ENCODE results near the gene DAD1. TPM values are rescaled to one million over a fixed set of nuclear protein-coding genes. Genes with fewer than 3 reads are reported as not detected.
A peak's percentile ranks its signal among the peaks of the same experiment; 100 is the strongest.
"Not testable (repeated sequence)": the region's sequence is repeated elsewhere in the genome, so short reads cannot be mapped to it uniquely, and the experiment has no call there.

Gene DAD1
- total RNA-seq: 100 to 1,000 TPM in 4 of 5 donors, 10 to 100 TPM in 1; 80.9 to 127 (median 113) TPM
- 134 TPM for total RNA-seq (2013)
- 30.1 to 159 (median 48.6) reads per million in 29 experiments for total RNA-seq

GRCh38 chr14:22589096-22589839 lies at the start of gene DAD1:
Gene DAD1 (minus strand): TSS chr14:22589224. CDS start chr14:22589157, 67 bp downstream.
- peak within 1 kb of the TSS; percentile 93 to 99 (median 97) for H3K4me3 Mint-ChIP-seq
- H3K27me3 Mint-ChIP-seq: peaks cover 0 to 5% of the 10 kb centered on the region in 2 donors
- H3K27ac Mint-ChIP-seq: peak within 1 kb of the TSS; percentile 99 to 100
- WGBS (ENCODE audit: insufficient coverage): under 1% methylated on average over 42 of the region's 44 CpGs
- peak; percentile 97 to 100 (median 99) for DNase-seq
- peaks cover 59 to 62% (median 61%) of the 10 kb centered on the region in 3 donors for H3K4me1 Mint-ChIP-seq
- ATAC-seq (replicated peaks in 1 of 4): peak; percentile 93
- peaks cover 18% of the 10 kb centered on the region for H3K36me3 Mint-ChIP-seq
- peaks cover 0 to 4% of the 10 kb centered on the region in 2 donors for H3K36me3 ChIP-seq (ENCODE audit: control insufficient read depth in 2 of 2, extremely low read depth in 1 of 2, insufficient read depth in 1 of 2, low read length in 1 of 2)
- ChIA-PET POLR2A (interaction anchor here (0.6 to 2.8 kb wide), 30 partner anchors 10 to 732 kb away, joined by 3 to 39 read pairs (median 4); partner anchors contain the start of genes ABHD4 (in 1 of the 2), OXA1L (in 1 of the 2), PABPN1 (in 1 of the 2) and PRMT5 (in 1 of the 2)), CTCF (interaction anchor here (0.5 to 6.3 kb wide), 31 partner anchors 9 to 746 kb away, joined by 3 to 82 read pairs (median 4); partner anchors contain the start of genes ABHD4 (in 1 of the 2), ACIN1 (in 1 of the 2), C14orf119 (in 1 of the 2) and MRPL52 (in 1 of the 2))
- H3K27me3 ChIP-seq (replicated peaks in 1 of 2; ENCODE audit: control insufficient read depth in 2 of 2, extremely low read depth in 1 of 2, insufficient read depth in 2 of 2, low read length in 1 of 2): peaks cover 0 to 2% of the 10 kb centered on the region in 2 experiments
- peak within 1 kb of the TSS; percentile 98 for H3K27ac ChIP-seq (ENCODE audit: low read length)
- peak within 1 kb of the TSS; percentile 88 to 90 for H3K4me3 ChIP-seq (ENCODE audit: control insufficient read depth in 1 of 2, extremely low read depth in 1 of 2, low read length in 1 of 2)
- peaks cover 25 to 34% of the 10 kb centered on the region in 2 experiments for H3K4me1 ChIP-seq (ENCODE audit: control insufficient read depth in 1 of 2, extremely low read depth in 1 of 2, insufficient read depth in 2 of 2, low read length in 2 of 2)
- no peaks in the 10 kb centered on the region for H3K9me3 Mint-ChIP-seq
- H3K9me3 ChIP-seq: no peaks in the 10 kb centered on the region

GRCh38 chr14:22635980-22636379 lies 47.0 kb upstream of the DAD1 start:
- H3K4me1 Mint-ChIP-seq; H3K27ac ChIP-seq (ENCODE audit: low read length); H3K27me3 ChIP-seq (replicated peaks in 1 of 2; ENCODE audit: control insufficient read depth in 2 of 2, extremely low read depth in 1 of 2, insufficient read depth in 2 of 2, low read length in 1 of 2); H3K36me3 ChIP-seq (ENCODE audit: control insufficient read depth in 2 of 2, extremely low read depth in 1 of 2, insufficient read depth in 1 of 2, low read length in 1 of 2); H3K4me3 Mint-ChIP-seq; DNase-seq; H3K9me3 Mint-ChIP-seq; H3K27me3 Mint-ChIP-seq; POLR2A ChIA-PET; ATAC-seq (replicated peaks in 1 of 4); H3K9me3 ChIP-seq; H3K36me3 Mint-ChIP-seq; H3K27ac Mint-ChIP-seq; H3K4me1 ChIP-seq (ENCODE audit: control insufficient read depth in 1 of 2, extremely low read depth in 1 of 2, insufficient read depth in 2 of 2, low read length in 2 of 2); H3K4me3 ChIP-seq (ENCODE audit: control insufficient read depth in 1 of 2, extremely low read depth in 1 of 2, low read length in 1 of 2): not testable (repeated sequence)
- no CpG with 5 or more reads among the region's 1 CpG for WGBS (ENCODE audit: insufficient coverage)
- CTCF ChIA-PET: interaction anchor here in 1 of 2 donors (0.6 kb wide), 1 partner anchor 541 kb away, joined by 3 read pairs; no protein-coding TSS in a partner anchor

GRCh38 chr14:22634233-22634900 lies 45.3 kb upstream of the DAD1 start:
- Histone ChIP-seq H3K4me1 (ENCODE audit: control insufficient read depth in 1 of 2, extremely low read depth in 1 of 2, insufficient read depth in 2 of 2, low read length in 2 of 2) (no peaks in the 10 kb centered on the region), H3K4me3 (ENCODE audit: control insufficient read depth in 1 of 2, extremely low read depth in 1 of 2, low read length in 1 of 2) (no peak overlapping the region), H3K27ac (ENCODE audit: low read length) (no peak overlapping the region), H3K27me3 (replicated peaks in 1 of 2; ENCODE audit: control insufficient read depth in 2 of 2, extremely low read depth in 1 of 2, insufficient read depth in 2 of 2, low read length in 1 of 2) (no peaks in the 10 kb centered on the region), H3K36me3 (ENCODE audit: control insufficient read depth in 2 of 2, extremely low read depth in 1 of 2, insufficient read depth in 1 of 2, low read length in 1 of 2) (no peaks in the 10 kb centered on the region), H3K9me3 (no peaks in the 10 kb centered on the region)
- H3K9me3 Mint-ChIP-seq: peaks cover 8 to 15% (median 10%) of the 10 kb centered on the region in 3 donors
- H3K4me1 Mint-ChIP-seq: no peaks in the 10 kb centered on the region
- DNase-seq (no peak), ATAC-seq (replicated peaks in 1 of 4) (no peak)
- peaks cover 5% of the 10 kb centered on the region for H3K36me3 Mint-ChIP-seq
- H3K27ac Mint-ChIP-seq: no peak overlapping the region
- ChIA-PET POLR2A (no interaction called here), CTCF (no interaction called here)
- WGBS (ENCODE audit: insufficient coverage): 85% methylated on average over 7 of the region's 8 CpGs
- no peak overlapping the region for H3K4me3 Mint-ChIP-seq
- H3K27me3 Mint-ChIP-seq: peaks cover 8 to 19% of the 10 kb centered on the region in 2 donors

DNA sequence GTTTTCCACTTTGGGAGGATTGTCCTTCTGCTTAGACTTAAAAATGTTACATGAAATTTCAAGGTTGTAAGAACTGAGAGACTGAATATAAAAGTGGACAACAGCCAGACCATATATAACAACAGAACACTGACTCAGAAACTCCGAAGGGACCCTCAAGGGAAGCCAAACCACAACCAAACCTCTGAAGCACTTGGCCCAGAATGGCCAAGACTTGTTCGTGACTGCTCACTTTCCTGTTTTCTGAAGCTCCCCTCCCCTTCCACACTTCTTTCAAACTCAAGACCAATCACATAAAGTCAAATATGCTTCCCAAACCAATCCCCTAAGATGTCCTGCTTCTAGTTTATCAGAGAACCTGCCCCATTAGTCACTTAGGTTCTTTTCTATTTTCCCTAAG lies 41.5 kb upstream of the DAD1 start:
- Mint-ChIP-seq H3K9me3 (peaks cover 8 to 15% (median 10%) of the 10 kb centered on the region in 3 donors), H3K36me3 (peaks cover 5% of the 10 kb centered on the region), H3K4me3 (no peak overlapping the region), H3K4me1 (no peaks in the 10 kb centered on the region), H3K27me3 (peaks cover 13 to 19% of the 10 kb centered on the region in 2 donors), H3K27ac (no peak overlapping the region)
- Histone ChIP-seq H3K4me3 (ENCODE audit: control insufficient read depth in 1 of 2, extremely low read depth in 1 of 2, low read length in 1 of 2) (no peak overlapping the region), H3K27ac (ENCODE audit: low read length) (no peak overlapping the region), H3K36me3 (ENCODE audit: control insufficient read depth in 2 of 2, extremely low read depth in 1 of 2, insufficient read depth in 1 of 2, low read length in 1 of 2) (no peaks in the 10 kb centered on the region), H3K27me3 (replicated peaks in 1 of 2; ENCODE audit: control insufficient read depth in 2 of 2, extremely low read depth in 1 of 2, insufficient read depth in 2 of 2, low read length in 1 of 2) (peaks cover 0 to 8% of the 10 kb centered on the region in 2 experiments), H3K4me1 (ENCODE audit: control insufficient read depth in 1 of 2, extremely low read depth in 1 of 2, insufficient read depth in 2 of 2, low read length in 2 of 2) (no peaks in the 10 kb centered on the region), H3K9me3 (no peaks in the 10 kb centered on the region)
- WGBS (ENCODE audit: insufficient coverage): 75% methylated on average over 2 of the region's 2 CpGs
- no peak for DNase-seq
- CTCF ChIA-PET: no interaction called here
- POLR2A ChIA-PET: no interaction called here
- no peak for ATAC-seq (replicated peaks in 1 of 4)

- POLR2A ChIA-PET: no interaction called here
- H3K4me1 ChIP-seq (ENCODE audit: control insufficient read depth in 1 of 2, extremely low read depth in 1 of 2, insufficient read depth in 2 of 2, low read length in 2 of 2): no peaks in the 10 kb centered on the region
- CTCF ChIA-PET: no interaction called here
- Mint-ChIP-seq H3K9me3 (peaks cover 8 to 15% (median 10%) of the 10 kb centered on the region in 3 donors), H3K27ac (no peak overlapping the region), H3K27me3 (peaks cover 13 to 19% of the 10 kb centered on the region in 2 donors), H3K4me1 (no peaks in the 10 kb centered on the region), H3K36me3 (peaks cover 5% of the 10 kb centered on the region), H3K4me3 (no peak overlapping the region)
- no peak for DNase-seq
- H3K4me3 ChIP-seq (ENCODE audit: control insufficient read depth in 1 of 2, extremely low read depth in 1 of 2, low read length in 1 of 2): no peak overlapping the region
- WGBS (ENCODE audit: insufficient coverage): 100% methylated on average over 2 of the region's 3 CpGs
- peaks cover 0 to 9% of the 10 kb centered on the region in 2 experiments for H3K27me3 ChIP-seq (replicated peaks in 1 of 2; ENCODE audit: control insufficient read depth in 2 of 2, extremely low read depth in 1 of 2, insufficient read depth in 2 of 2, low read length in 1 of 2)
- no peaks in the 10 kb centered on the region for H3K36me3 ChIP-seq (ENCODE audit: control insufficient read depth in 2 of 2, extremely low read depth in 1 of 2, insufficient read depth in 1 of 2, low read length in 1 of 2)
- no peak overlapping the region for H3K27ac ChIP-seq (ENCODE audit: low read length)
- no peak for ATAC-seq (replicated peaks in 1 of 4)
- H3K9me3 ChIP-seq: no peaks in the 10 kb centered on the region
Measured at GRCh38 chr14:22630066-22630465, 41.0 kb upstream of the DAD1 start.

DNA sequence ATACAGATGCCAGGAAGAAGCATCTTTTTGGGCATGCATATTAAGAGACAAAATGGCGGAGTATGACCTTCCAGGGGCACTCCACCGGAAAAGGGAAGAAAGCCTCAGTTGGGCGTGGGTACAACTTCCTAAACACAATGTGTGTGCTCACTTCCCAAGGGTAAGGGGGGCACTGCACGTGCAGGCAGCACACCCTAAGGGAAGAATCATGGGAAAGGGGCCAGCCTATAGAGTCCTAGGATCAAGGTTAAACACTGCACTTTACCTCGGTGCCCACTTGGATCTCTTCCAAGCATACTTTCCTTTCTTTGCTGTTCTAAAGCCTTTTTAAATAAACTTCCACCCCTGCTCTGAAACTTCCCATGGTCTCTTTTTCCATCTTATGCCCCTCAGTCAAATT lies 40.3 kb upstream of the DAD1 start:
- no peaks in the 10 kb centered on the region for H3K9me3 ChIP-seq
- peaks cover 0 to 9% of the 10 kb centered on the region in 2 experiments for H3K27me3 ChIP-seq (replicated peaks in 1 of 2; ENCODE audit: control insufficient read depth in 2 of 2, extremely low read depth in 1 of 2, insufficient read depth in 2 of 2, low read length in 1 of 2)
- no peak overlapping the region for H3K4me3 ChIP-seq (ENCODE audit: control insufficient read depth in 1 of 2, extremely low read depth in 1 of 2, low read length in 1 of 2)
- H3K27ac ChIP-seq (ENCODE audit: low read length): no peak overlapping the region
- ATAC-seq (replicated peaks in 1 of 4) (no peak), DNase-seq (no peak)
- no peaks in the 10 kb centered on the region for H3K36me3 ChIP-seq (ENCODE audit: control insufficient read depth in 2 of 2, extremely low read depth in 1 of 2, insufficient read depth in 1 of 2, low read length in 1 of 2)
- Mint-ChIP-seq H3K4me3 (no peak overlapping the region), H3K27me3 (peaks cover 13 to 19% of the 10 kb centered on the region in 2 donors), H3K4me1 (no peaks in the 10 kb centered on the region), H3K27ac (no peak overlapping the region), H3K36me3 (peaks cover 5% of the 10 kb centered on the region), H3K9me3 (peaks cover 8 to 15% (median 10%) of the 10 kb centered on the region in 3 donors)
- CTCF ChIA-PET: no interaction called here
- POLR2A ChIA-PET: no interaction called here
- H3K4me1 ChIP-seq (ENCODE audit: control insufficient read depth in 1 of 2, extremely low read depth in 1 of 2, insufficient read depth in 2 of 2, low read length in 2 of 2): no peaks in the 10 kb centered on the region
- WGBS (ENCODE audit: insufficient coverage): 72% methylated on average over 3 of the region's 5 CpGs

Data from T-cell (primary cell).